K562 (cell line): ENCODE data around the gene SIRPB2. TPM values are rescaled to one million over a fixed set of nuclear protein-coding genes. Genes with fewer than 3 reads are reported as not detected.
A peak's percentile ranks its signal among the peaks of the same experiment; 100 is the strongest.

Source experiments
- ATAC-seq: fragments of 200-7000 bp; cut with Tn5 transposase; 3 replicates; pipeline ENCODE4 v1.9.1; 2020; ENCODE audit warnings: moderate library complexity
- BruUV-seq: library from RNA; stranded (reverse); fragments of 400-500 nt; replicated peaks from 2 replicates; lab custom pipeline; 2021; lab: Mats Ljungman, UMichigan
- CTCF ChIA-PET: fragments of 300-600 bp; formaldehyde crosslinking; extraction: SDS; loops from one replicate; lab custom pipeline; 2021; ENCODE audit warnings: low intra/inter-chr PET ratio; lab: Yijun Ruan, JAX
- POLR2A ChIA-PET: fragments of 300-600, 350-650 bp; sonication (Branson Sonifier 250); formaldehyde crosslinking; extraction: SDS; loops from one replicate; lab custom pipeline; 2021; ENCODE audit warnings: antibody characterized with exemption, inconsistent platforms; lab: Yijun Ruan, JAX
- DNase-seq, 4 experiments: peaks; one replicate each; pipeline versions ENCODE4 v3.0.0 to v3.0.0-alpha.2; 2011 to 2018; ENCODE audit warnings: low spot score in 3 of 4, mixed read lengths in 3 of 4; ENCODE audit errors: extremely low read depth in 1 of 4
- FAIRE-seq: peaks from 2 replicates; lab custom pipeline; 2011; peaks lifted over from hg19 to GRCh38; lab: Jason Lieb, UNC
- H2AFZ ChIP-seq: 2 replicates; pipeline ENCODE4 v1.6.0; 2011; ENCODE audit warnings: low read depth, low read length, control low read depth, inconsistent platforms
- H3K27ac ChIP-seq: fragments of 200-600 bp; 3 replicates; pipeline ENCODE4 v1.8.0; 2011; ENCODE audit warnings: low read depth, mild to moderate bottlenecking, control low read depth, inconsistent platforms, low read length, moderate library complexity, mixed read lengths; ENCODE audit errors: extremely low read depth
- H3K27me3 ChIP-seq, 2 experiments: fragments of 300-600 bp in 1 of 2; 2 replicates in 1 of 2; 3 replicates in 1 of 2; pipeline versions ENCODE4 v1.6.0 to v1.8.0; 2011; ENCODE audit warnings: inconsistent platforms in 2 of 2, low read length in 2 of 2, mild to moderate bottlenecking in 1 of 2, mixed read lengths in 1 of 2, moderate library complexity in 1 of 2; ENCODE audit not compliant: control insufficient read depth in 2 of 2, insufficient read depth in 2 of 2
- H3K36me3 ChIP-seq: fragments of 300-600 bp; 3 replicates; pipeline ENCODE4 v1.8.0; 2011; ENCODE audit warnings: mild to moderate bottlenecking, low read length, inconsistent platforms; ENCODE audit not compliant: control insufficient read depth, insufficient read depth
- H3K4me1 ChIP-seq, 2 experiments: fragments of 200-600 bp in 1 of 2; replicated peaks in 1 of 2; 2 replicates in 1 of 2; 3 replicates in 1 of 2; pipeline versions ENCODE4 v1.5.1 to v1.8.0; 2011; ENCODE audit warnings: inconsistent platforms in 2 of 2, low read length in 2 of 2, mild to moderate bottlenecking in 1 of 2, mixed read lengths in 1 of 2, moderate library complexity in 1 of 2; ENCODE audit not compliant: control insufficient read depth in 2 of 2, insufficient read depth in 2 of 2
- H3K4me2 ChIP-seq: 2 replicates; pipeline ENCODE4 v1.6.1; 2011; ENCODE audit warnings: low read length, control low read depth, inconsistent platforms, mixed read lengths; ENCODE audit not compliant: insufficient read depth
- H3K4me3 ChIP-seq: fragments of 200-600 bp; sonication (generic), shearing (Covaris generic); 2 replicates; pipeline ENCODE4 v1.5.1; 2016; ENCODE audit warnings: control low read depth, inconsistent platforms
- H3K79me2 ChIP-seq: fragments of 200-600 bp; 3 replicates; pipeline ENCODE4 v1.8.0; 2011; ENCODE audit warnings: low read length, inconsistent platforms; ENCODE audit not compliant: control insufficient read depth, insufficient read depth
- H3K9ac ChIP-seq, 2 experiments: 2 replicates each; pipeline versions ENCODE4 v1.6.0 to v1.6.1; 2011; ENCODE audit warnings: low read depth in 2 of 2, low read length in 2 of 2, control low read depth in 1 of 2, inconsistent platforms in 1 of 2, mild to moderate bottlenecking in 1 of 2, mixed read lengths in 1 of 2; ENCODE audit not compliant: insufficient read depth in 1 of 2
- H3K9me1 ChIP-seq: one replicate; pipeline ENCODE4 v1.6.0; 2011; ENCODE audit warnings: inconsistent platforms, mild to moderate bottlenecking, low read length, moderate library complexity; ENCODE audit not compliant: control insufficient read depth, insufficient read depth
- H3K9me3 ChIP-seq: replicated peaks from 2 replicates; pipeline ENCODE4 v1.5.1; 2011; ENCODE audit warnings: low read depth, low read length, inconsistent platforms; ENCODE audit not compliant: control insufficient read depth, insufficient read depth
- H4K20me1 ChIP-seq: replicated peaks from 2 replicates; pipeline ENCODE4 v1.6.1; 2011; ENCODE audit warnings: low read length, inconsistent platforms, mixed read lengths; ENCODE audit not compliant: control insufficient read depth, insufficient read depth
- E2F6 ChIP-seq, 2 experiments: IDR thresholded peaks; 2 replicates each; pipeline ENCODE4 v1.6.1; 2011; ENCODE audit warnings: borderline replicate concordance in 1 of 2, control low read depth in 1 of 2, low read depth in 1 of 2, low read length in 1 of 2, mild to moderate bottlenecking in 1 of 2, mixed read lengths in 1 of 2, moderate library complexity in 1 of 2; ENCODE audit not compliant: insufficient read depth in 1 of 2, insufficient read length in 1 of 2, poor library complexity in 1 of 2, severe bottlenecking in 1 of 2; ENCODE audit errors: extremely low read depth in 1 of 2
- GTF2E2 ChIP-seq: fragments of 200-800 bp; sonication (Bioruptor generic); IDR thresholded peaks from 2 replicates; pipeline ENCODE4 v1.6.1; 2016; ENCODE audit warnings: missing genetic modification characterization, missing compliant biosample characterization
- MIER1 ChIP-seq: fragments of 450-650 bp; IDR thresholded peaks from 2 replicates; pipeline ENCODE4 v1.6.1; 2016; ENCODE audit warnings: antibody characterized with exemption, mild to moderate bottlenecking, low read depth
- NFE2 ChIP-seq: IDR thresholded peaks from 2 replicates; pipeline ENCODE4 v1.6.1; 2014; ENCODE audit warnings: antibody characterized with exemption, low read depth
- POLR2AphosphoS2 ChIP-seq: IDR thresholded peaks from 2 replicates; pipeline ENCODE4 v1.6.1; 2012; ENCODE audit warnings: low read length, improper control_type of control experiment
- PYGO2 ChIP-seq: fragments of 450-650 bp; IDR thresholded peaks from 2 replicates; pipeline ENCODE4 v1.6.1; 2016; ENCODE audit warnings: mild to moderate bottlenecking, missing genetic modification characterization, moderate library complexity, missing compliant biosample characterization
- SPI1 ChIP-seq: IDR thresholded peaks from 2 replicates; pipeline ENCODE4 v1.6.1; 2011; ENCODE audit warnings: low read depth, low read length, control low read depth, borderline replicate concordance
- ZBTB43 ChIP-seq: sonication (generic); formaldehyde crosslinking; IDR thresholded peaks from 2 replicates; pipeline ENCODE4 v1.8.0; 2023; ENCODE audit warnings: mild to moderate bottlenecking, missing genetic modification reagents
- ZNF134 ChIP-seq: fragments of 250-450 bp; sonication (Bioruptor Pico); conservative IDR thresholded peaks from 2 replicates; pipeline ENCODE4 v1.4.0; 2020
- ZNF696 ChIP-seq: fragments of 250-450 bp; sonication (Bioruptor Pico); conservative IDR thresholded peaks from 2 replicates; pipeline ENCODE4 v1.4.0; 2020; ENCODE audit warnings: mild to moderate bottlenecking, moderate library complexity
- WGBS: fragments of 100-300 bp; shearing (Covaris generic); methylation state at CpG from one replicate; pipeline ENCODE4 v1.1.6; 2016; ENCODE audit warnings: low coverage, mixed read lengths; ENCODE audit not compliant: insufficient coverage; ENCODE audit errors: missing lambda C conversion rate; 5-methylcytosine and 5-hydroxymethylcytosine counted together
- in situ Hi-C: fragments of 300-500 bp; cut with MboI; formaldehyde crosslinking; loops from 4 replicates; pipeline ENCODE4 v1.15.0; 2018; ENCODE audit warnings: inconsistent platforms, mixed read lengths
- intact Hi-C: fragments of 100-400 bp; cut with micrococcal nuclease; formaldehyde crosslinking; loops from 2 replicates; pipeline ENCODE4 v1.14.2; 2022
- polyA plus RNA-seq, 8 experiments: library from polyadenylated mRNA; depleted of rRNA in 4 of 8; stranded (reverse) in 5 of 8; unstranded in 3 of 8; fragments of >200 nt; fragmentation: Nextera tagmentation in 2 of 8; fragmentation: Illumina TruSeq in 1 of 8; extraction: Ambion mirVana in 2 of 8; extraction: Trizol in 1 of 8; gene quantifications; 2 replicates each; pipeline versions ENCODE4 v1.2.1 to v1.2.3, GENCODE V29; 2011 to 2014; ENCODE audit warnings: inconsistent platforms in 1 of 8, missing spikeins in 1 of 8
- total RNA-seq, 7 experiments: library from RNA; depleted of rRNA in 6 of 7; stranded (reverse); fragments of >200 nt in 6 of 7; fragmentation: Illumina TruSeq in 2 of 7; extraction: Trizol in 2 of 7; gene quantifications; 2 replicates each; pipeline versions ENCODE4 v1.2.1 to v1.2.3, GENCODE V29; 2011 to 2021; ENCODE audit warnings: low replicate concordance in 1 of 7
- TF ChIP-seq, protein P1 (sequence below), 3 experiments: fragments of 200-800 bp in 1 of 3; sonication (Bioruptor generic) in 1 of 3; sonication (generic) in 1 of 3; formaldehyde crosslinking in 1 of 3; IDR thresholded peaks; 2 replicates each; pipeline versions ENCODE4 v1.6.1 to v1.8.0; 2016 to 2022; ENCODE audit warnings: mild to moderate bottlenecking in 2 of 3, missing compliant biosample characterization in 2 of 3, missing genetic modification characterization in 2 of 3, missing genetic modification reagents in 1 of 3
- TF ChIP-seq, protein P2 (sequence below): fragments of 250-450 bp; sonication (Bioruptor Pico); IDR thresholded peaks from 2 replicates; pipeline ENCODE4 v1.5.0; 2021; ENCODE audit warnings: mild to moderate bottlenecking, borderline replicate concordance
- TF ChIP-seq, protein P3 (sequence below): fragments of 450-650 bp; formaldehyde crosslinking; conservative IDR thresholded peaks from 2 replicates; pipeline ENCODE4 v1.4.0; 2022; ENCODE audit warnings: mild to moderate bottlenecking, missing genetic modification characterization
- TF ChIP-seq, protein P4 (sequence below): sonication (generic); formaldehyde crosslinking; IDR thresholded peaks from 2 replicates; pipeline ENCODE4 v1.9.0; 2022; ENCODE audit warnings: mild to moderate bottlenecking, missing genetic modification reagents

The SIRPB2 gene
- total and polyA plus RNA-seq, 9 of the 15 experiments (the other 6 are each of a cell fraction or from before 2014, with no cell fraction given), result 0.07 TPM; not detected in 7

- Histone ChIP-seq H3K79me2 (no peaks in the 10 kb centered on the region), H3K4me2 (no peak overlapping the region), H3K9ac (no peak overlapping the region), H3K27ac (no peak overlapping the region), H3K9me3 (no peaks in the 10 kb centered on the region), H2AFZ (peak overlapping the region; percentile 32; the same call in 1 of the 2 replicates), H4K20me1 (no peaks in the 10 kb centered on the region), H3K4me1 (no peaks in the 10 kb centered on the region; a peak in 1 of 5 replicates), H3K27me3 (no peaks in the 10 kb centered on the region; a peak in 2 of 5 replicates), H3K9me1 (no peaks in the 10 kb centered on the region), H3K36me3 (no peaks in the 10 kb centered on the region), H3K4me3 (no peak overlapping the region)
- WGBS, result 0% methylated on average over 4 of the region's 4 CpGs
- CTCF ChIA-PET, result no interaction called here
- DNase-seq (no peak), ATAC-seq (no peak), FAIRE-seq (no peak)
- in situ Hi-C loops, result no loop called here
- POLR2A ChIA-PET, result interaction anchor here (0.6 to 0.7 kb wide), 2 partner anchors 198 to 250 kb away, joined by 4 read pairs; no protein-coding TSS in a partner anchor
- intact Hi-C loops, result no loop called here
- no TSS peak for BruUV-seq
- TF ChIP-seq ZNF696, result no peak
- TF ChIP-seq POLR2AphosphoS2, result no peak
- TF ChIP-seq NFE2, result peak; percentile 45
- TF ChIP-seq, protein P1, sequence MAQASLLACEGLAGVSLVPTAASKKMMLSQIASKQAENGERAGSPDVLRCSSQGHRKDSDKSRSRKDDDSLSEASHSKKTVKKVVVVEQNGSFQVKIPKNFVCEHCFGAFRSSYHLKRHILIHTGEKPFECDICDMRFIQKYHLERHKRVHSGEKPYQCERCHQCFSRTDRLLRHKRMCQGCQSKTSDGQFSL (CRISPR knock-in tag; IDR thresholded peaks at IDR 0.05), result peak; percentile 84; the same call in 1 of the 2 replicates
- TF ChIP-seq, protein P1 (tag; IDR thresholded peaks at IDR 0.05), result 0 out of 4 replicates have a peak, but pooled peaks of 1 of the 2 experiments have one; percentile 36
- TF ChIP-seq, protein P2, sequence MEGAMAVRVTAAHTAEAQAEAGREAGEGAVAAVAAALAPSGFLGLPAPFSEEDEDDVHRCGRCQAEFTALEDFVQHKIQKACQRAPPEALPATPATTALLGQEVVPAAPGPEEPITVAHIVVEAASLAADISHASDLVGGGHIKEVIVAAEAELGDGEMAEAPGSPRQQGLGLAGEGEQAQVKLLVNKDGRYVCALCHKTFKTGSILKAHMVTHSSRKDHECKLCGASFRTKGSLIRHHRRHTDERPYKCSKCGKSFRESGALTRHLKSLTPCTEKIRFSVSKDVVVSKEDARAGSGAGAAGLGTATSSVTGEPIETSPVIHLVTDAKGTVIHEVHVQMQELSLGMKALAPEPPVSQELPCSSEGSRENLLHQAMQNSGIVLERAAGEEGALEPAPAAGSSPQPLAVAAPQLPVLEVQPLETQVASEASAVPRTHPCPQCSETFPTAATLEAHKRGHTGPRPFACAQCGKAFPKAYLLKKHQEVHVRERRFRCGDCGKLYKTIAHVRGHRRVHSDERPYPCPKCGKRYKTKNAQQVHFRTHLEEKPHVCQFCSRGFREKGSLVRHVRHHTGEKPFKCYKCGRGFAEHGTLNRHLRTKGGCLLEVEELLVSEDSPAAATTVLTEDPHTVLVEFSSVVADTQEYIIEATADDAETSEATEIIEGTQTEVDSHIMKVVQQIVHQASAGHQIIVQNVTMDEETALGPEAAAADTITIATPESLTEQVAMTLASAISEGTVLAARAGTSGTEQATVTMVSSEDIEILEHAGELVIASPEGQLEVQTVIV (CRISPR knock-in tag), result no peak
- TF ChIP-seq SPI1, result peak; percentile 45; the same call in 1 of the 2 replicates
- TF ChIP-seq, protein P3, sequence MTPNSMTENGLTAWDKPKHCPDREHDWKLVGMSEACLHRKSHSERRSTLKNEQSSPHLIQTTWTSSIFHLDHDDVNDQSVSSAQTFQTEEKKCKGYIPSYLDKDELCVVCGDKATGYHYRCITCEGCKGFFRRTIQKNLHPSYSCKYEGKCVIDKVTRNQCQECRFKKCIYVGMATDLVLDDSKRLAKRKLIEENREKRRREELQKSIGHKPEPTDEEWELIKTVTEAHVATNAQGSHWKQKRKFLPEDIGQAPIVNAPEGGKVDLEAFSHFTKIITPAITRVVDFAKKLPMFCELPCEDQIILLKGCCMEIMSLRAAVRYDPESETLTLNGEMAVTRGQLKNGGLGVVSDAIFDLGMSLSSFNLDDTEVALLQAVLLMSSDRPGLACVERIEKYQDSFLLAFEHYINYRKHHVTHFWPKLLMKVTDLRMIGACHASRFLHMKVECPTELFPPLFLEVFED (CRISPR knock-in tag), result no peak
- no peak for TF ChIP-seq PYGO2 (tag)
- TF ChIP-seq, protein P4, sequence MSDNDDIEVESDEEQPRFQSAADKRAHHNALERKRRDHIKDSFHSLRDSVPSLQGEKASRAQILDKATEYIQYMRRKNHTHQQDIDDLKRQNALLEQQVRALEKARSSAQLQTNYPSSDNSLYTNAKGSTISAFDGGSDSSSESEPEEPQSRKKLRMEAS (CRISPR knock-in tag), result no peak
- no peak for TF ChIP-seq MIER1
- no peak for TF ChIP-seq E2F6 (IDR thresholded peaks at IDR 0.05; ENCODE audit: borderline replicate concordance in 1 of 2, extremely low read depth in 1 of 2, insufficient read depth in 1 of 2, insufficient read length in 1 of 2, low read depth in 1 of 2, low read length in 1 of 2, poor library complexity in 1 of 2, severe bottlenecking in 1 of 2)
- no peak for TF ChIP-seq ZBTB43 (CRISPR knock-in tag)
- no peak for TF ChIP-seq ZNF134 (CRISPR knock-in tag)
- TF ChIP-seq GTF2E2 (tag), result no peak
Observed at GRCh38 chr20:1537731-1538058, 46.5 kb upstream of the SIRPB2 start.
